Fibroblast of villous mesenchyme (primary cell): Measurements from ENCODE around the gene TOMT. TPM values are rescaled to one million over a fixed set of nuclear protein-coding genes. Genes with fewer than 3 reads are reported as not detected.
A peak's percentile ranks its signal among the peaks of the same experiment; 100 is the strongest.

ENCODE experiments used
- DNase-seq: peaks from one replicate; pipeline ENCODE4 v3.0.0-alpha.2; 2010; ENCODE audit warnings: low read depth
- H3K4me3 ChIP-seq: 2 replicates; pipeline ENCODE4 v1.5.1; 2011; ENCODE audit warnings: low read depth, mild to moderate bottlenecking, low read length
- total RNA-seq: library from RNA; depleted of rRNA; stranded (reverse); fragments of >200 nt; gene quantifications from 2 replicates; pipeline ENCODE4 v1.2.3, GENCODE V29; 2012
- TF ChIP-seq, protein P1 (sequence below): IDR thresholded peaks from 2 replicates; pipeline ENCODE4 v1.5.1; 2012; ENCODE audit warnings: low read depth, mild to moderate bottlenecking, low read length; ENCODE audit not compliant: insufficient read depth

Gene TOMT
- total RNA-seq, 1 donor, result not detected

DNA sequence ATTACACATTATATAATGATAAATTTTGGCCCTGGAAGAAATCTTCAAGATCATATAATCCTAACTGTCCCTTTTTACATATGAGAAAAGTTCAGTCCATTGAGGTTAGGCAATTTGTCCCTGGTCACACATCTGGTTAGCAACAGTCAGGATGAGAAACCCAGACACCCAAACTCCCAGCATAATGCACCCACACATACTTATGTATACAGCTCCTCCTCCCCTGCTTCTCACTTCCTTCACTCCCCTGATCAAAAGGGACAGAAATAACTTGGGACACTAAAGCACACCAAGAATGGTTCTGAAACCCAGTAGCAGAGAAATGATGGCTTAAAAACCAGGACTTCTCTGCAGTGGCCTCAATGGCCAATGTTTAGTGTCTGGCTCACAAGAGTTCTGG lies 36.5 kb upstream of the TOMT start:
- H3K4me3 ChIP-seq, result peak overlapping the region; percentile 37
- TF ChIP-seq, protein P1, sequence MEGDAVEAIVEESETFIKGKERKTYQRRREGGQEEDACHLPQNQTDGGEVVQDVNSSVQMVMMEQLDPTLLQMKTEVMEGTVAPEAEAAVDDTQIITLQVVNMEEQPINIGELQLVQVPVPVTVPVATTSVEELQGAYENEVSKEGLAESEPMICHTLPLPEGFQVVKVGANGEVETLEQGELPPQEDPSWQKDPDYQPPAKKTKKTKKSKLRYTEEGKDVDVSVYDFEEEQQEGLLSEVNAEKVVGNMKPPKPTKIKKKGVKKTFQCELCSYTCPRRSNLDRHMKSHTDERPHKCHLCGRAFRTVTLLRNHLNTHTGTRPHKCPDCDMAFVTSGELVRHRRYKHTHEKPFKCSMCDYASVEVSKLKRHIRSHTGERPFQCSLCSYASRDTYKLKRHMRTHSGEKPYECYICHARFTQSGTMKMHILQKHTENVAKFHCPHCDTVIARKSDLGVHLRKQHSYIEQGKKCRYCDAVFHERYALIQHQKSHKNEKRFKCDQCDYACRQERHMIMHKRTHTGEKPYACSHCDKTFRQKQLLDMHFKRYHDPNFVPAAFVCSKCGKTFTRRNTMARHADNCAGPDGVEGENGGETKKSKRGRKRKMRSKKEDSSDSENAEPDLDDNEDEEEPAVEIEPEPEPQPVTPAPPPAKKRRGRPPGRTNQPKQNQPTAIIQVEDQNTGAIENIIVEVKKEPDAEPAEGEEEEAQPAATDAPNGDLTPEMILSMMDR, result no peak
- DNase-seq, result peak; percentile 76

DNA sequence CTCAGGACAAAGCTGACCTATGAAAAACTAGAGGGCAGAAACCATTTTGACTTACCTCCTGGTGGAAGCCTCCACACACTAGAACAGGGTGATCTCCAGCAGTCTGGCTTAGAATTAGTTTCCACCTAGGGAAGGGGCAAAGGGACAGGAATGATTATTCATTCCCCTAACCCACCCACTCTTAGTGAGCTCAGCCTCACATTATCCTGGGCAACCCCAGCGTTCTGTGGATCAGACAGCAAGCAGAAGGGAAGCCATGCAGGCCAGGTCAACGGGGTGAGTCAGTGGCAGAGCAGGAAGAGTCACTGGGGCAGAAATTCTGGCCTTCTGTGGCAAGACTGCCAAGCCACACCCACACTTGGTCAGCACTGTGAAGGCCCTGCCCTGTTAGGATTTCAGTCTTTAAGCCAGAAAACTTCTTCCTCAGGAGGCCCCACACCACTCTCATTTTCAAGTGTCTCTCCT lies 35.9 kb upstream of the TOMT start:
- TF ChIP-seq, protein P1, result no peak
- DNase-seq, result peak; percentile 88
- peak overlapping the region; percentile 37 for H3K4me3 ChIP-seq

DNA sequence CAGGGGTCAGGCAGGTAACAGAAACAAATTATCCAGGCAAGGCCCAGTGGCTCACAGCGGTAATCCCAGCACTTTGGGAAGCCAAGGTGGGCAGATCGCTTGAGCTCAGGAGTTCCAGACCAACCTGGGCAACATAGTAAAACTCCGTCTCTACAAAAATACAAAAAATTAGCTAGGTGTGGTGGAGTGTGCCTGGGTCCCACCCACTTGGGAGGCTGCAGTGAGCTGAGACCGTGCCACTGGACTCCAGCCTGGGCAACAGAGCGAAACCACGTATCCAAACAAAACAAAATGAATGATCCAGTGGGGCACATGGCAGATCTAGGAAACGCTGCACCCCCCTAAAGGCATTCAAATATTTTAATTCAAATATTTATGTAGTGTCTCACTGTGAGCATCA lies 35.2 kb upstream of the TOMT start:
- TF ChIP-seq, protein P1, result no peak
- no peak for DNase-seq
- H3K4me3 ChIP-seq, result no peak overlapping the region

DNA sequence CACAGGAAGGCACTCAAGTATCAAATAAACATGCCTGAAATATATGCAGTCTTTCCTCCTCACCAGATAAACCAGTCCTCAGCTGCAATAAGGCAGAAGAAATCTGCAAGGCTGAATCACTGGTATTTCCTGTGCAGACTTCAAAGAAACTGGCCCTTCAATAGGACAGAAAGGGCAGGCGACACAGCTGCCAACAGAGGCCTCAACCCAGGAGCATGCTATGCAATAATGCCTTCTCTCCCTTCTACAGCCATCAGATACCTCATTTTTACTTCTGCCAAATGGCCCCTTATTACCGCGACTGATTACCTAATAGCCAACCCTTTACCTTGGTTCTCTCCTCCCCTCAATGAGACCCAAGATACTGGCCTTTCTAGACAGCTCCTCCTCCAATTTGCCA lies 33.4 kb upstream of the TOMT start:
- TF ChIP-seq, protein P1, result no peak
- peak; percentile 78 for DNase-seq
- peak overlapping the region; percentile 16 for H3K4me3 ChIP-seq

DNA sequence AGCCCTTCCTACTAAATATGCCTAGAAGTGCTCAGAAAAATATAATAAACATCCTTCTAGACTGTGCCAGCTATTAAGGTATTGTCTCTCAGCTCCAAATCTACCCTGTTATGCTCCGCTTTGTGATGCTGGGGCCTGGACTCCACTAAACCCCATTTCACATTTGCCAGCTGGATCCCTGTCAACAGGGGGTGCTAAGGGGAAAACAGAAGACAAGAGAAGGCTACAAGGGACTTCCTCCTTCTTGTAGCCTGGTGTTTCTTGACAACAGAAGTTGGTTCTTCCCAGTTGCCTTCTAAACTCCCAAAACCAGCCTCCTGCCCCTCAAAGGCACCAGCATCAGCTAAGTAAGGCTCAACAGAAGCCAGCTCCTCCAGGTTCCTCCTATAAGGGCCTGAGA lies 30.6 kb upstream of the TOMT start:
- peak; percentile 20 for DNase-seq
- TF ChIP-seq, protein P1, result peak; percentile 39
- no peak overlapping the region for H3K4me3 ChIP-seq

DNA sequence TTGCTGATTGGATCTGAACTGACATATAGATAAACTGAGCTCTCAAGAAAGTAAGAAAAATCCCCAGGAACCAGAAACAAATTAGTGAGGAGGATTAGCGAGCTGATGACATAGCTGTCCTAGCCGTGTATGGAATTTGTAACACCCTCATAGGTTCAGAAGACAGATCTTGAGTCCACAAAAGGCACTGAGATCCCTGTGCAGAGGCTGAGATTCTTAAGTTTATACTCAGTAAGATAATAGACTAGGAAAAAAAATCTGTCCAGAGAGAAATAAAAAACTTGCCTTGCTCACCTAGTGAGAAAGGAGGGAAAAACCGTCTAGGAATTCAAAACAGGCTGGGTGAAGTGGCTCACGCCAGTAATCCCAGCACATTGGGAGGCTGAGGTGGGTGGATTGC lies 30.0 kb upstream of the TOMT start:
- no peak for DNase-seq
- TF ChIP-seq, protein P1, result no peak

DNA sequence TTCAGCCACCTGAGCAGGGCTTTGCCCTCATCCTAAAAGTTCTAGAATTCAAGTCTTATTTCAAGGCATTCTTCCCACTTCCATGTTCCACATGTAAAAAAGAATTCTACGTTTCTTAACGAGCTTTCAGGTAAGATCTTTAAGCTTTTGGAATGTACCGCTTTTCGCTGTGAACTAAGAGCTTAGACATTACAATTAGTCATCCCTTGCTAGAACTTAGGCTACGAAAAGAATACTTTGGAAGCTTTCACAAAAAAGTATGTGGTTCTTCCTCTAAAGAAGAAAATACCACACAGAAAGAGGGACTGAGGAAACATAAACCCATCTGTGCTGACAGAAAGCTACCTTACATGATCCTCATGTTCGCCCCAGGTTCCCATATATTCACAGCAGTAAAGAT lies 27.2 kb upstream of the TOMT start:
- TF ChIP-seq, protein P1, result no peak
- DNase-seq, result peak; percentile 40
- H3K4me3 ChIP-seq, result peak overlapping the region; percentile 86

More for the DNA sequence above, 30.0 kb upstream of the TOMT start:
- H3K4me3 ChIP-seq, result no peak overlapping the region
